GM21576 (cell line): ENCODE data around the gene FIGNL2.
"Not testable (repeated sequence)": the region's sequence is repeated elsewhere in the genome, so short reads cannot be mapped to it uniquely, and the experiment has no call there.

Experiments used
- ATAC-seq: cut with Tn5 transposase; IDR thresholded peaks from one replicate; pipeline ENCODE4 v1.9.1; 2021; ENCODE audit warnings: mild to moderate bottlenecking, moderate library complexity; ENCODE audit not compliant: unreplicated experiment

Gene FIGNL2

GRCh38 chr12:51848326-51848727, at the start of gene FIGNL2:
Gene FIGNL2, minus strand, starts transcription at chr12:51848718. Its CDS starts 26,305 bp downstream, at chr12:51822413.
- ATAC-seq, result no peak

- no peak for ATAC-seq
Measured at GRCh38 chr12:51897181-51897580, 48.7 kb upstream of the FIGNL2 start.

- no peak for ATAC-seq
Measured at GRCh38 chr12:51896236-51896635, 47.7 kb upstream of the FIGNL2 start.

GRCh38 chr12:51895378-51896135, 47.0 kb upstream of the FIGNL2 start:
- ATAC-seq, result no peak

GRCh38 chr12:51893786-51894185, 45.3 kb upstream of the FIGNL2 start:
- ATAC-seq, result no peak

- no peak for ATAC-seq
Measured at GRCh38 chr12:51891843-51892242, 43.3 kb upstream of the FIGNL2 start.

- no peak for ATAC-seq
Measured at GRCh38 chr12:51890511-51891171, 42.1 kb upstream of the FIGNL2 start.

- no peak for ATAC-seq
Measured at GRCh38 chr12:51890133-51890464, 41.6 kb upstream of the FIGNL2 start.

GRCh38 chr12:51889216-51890132, 41.0 kb upstream of the FIGNL2 start:
- ATAC-seq, result no peak

GRCh38 chr12:51888316-51889215, 40.0 kb upstream of the FIGNL2 start:
- ATAC-seq, result no peak

GRCh38 chr12:51887476-51888315, 39.2 kb upstream of the FIGNL2 start, which contains the start of gene ANKRD33:
Gene ANKRD33, plus strand, starts transcription at chr12:51888103. Its CDS starts 84 bp downstream, at chr12:51888187.
- ATAC-seq, result no peak

- no peak for ATAC-seq
Measured at GRCh38 chr12:51886021-51886710, 37.6 kb upstream of the FIGNL2 start.

- ATAC-seq, result not testable (repeated sequence)
Measured at GRCh38 chr12:51885294-51886020, 36.9 kb upstream of the FIGNL2 start.

GRCh38 chr12:51884676-51885229, 36.2 kb upstream of the FIGNL2 start:
- no peak for ATAC-seq

- ATAC-seq, result no peak
Measured at GRCh38 chr12:51883998-51884675, 35.6 kb upstream of the FIGNL2 start.

- ATAC-seq, result no peak
Measured at GRCh38 chr12:51883295-51883694, 34.8 kb upstream of the FIGNL2 start.

- ATAC-seq, result no peak
Measured at GRCh38 chr12:51879102-51879501, 30.6 kb upstream of the FIGNL2 start.
